ENCODE measurements around the gene HAGHL. TPM values are rescaled to one million over a fixed set of nuclear protein-coding genes. Genes with fewer than 3 reads are reported as not detected.

The HAGHL gene
- total and polyA plus RNA-seq, 2 of the 8 experiments (the other 6 are each of a cell fraction or from before 2014, with no cell fraction given), result 26.6 to 26.9 TPM

DNA sequence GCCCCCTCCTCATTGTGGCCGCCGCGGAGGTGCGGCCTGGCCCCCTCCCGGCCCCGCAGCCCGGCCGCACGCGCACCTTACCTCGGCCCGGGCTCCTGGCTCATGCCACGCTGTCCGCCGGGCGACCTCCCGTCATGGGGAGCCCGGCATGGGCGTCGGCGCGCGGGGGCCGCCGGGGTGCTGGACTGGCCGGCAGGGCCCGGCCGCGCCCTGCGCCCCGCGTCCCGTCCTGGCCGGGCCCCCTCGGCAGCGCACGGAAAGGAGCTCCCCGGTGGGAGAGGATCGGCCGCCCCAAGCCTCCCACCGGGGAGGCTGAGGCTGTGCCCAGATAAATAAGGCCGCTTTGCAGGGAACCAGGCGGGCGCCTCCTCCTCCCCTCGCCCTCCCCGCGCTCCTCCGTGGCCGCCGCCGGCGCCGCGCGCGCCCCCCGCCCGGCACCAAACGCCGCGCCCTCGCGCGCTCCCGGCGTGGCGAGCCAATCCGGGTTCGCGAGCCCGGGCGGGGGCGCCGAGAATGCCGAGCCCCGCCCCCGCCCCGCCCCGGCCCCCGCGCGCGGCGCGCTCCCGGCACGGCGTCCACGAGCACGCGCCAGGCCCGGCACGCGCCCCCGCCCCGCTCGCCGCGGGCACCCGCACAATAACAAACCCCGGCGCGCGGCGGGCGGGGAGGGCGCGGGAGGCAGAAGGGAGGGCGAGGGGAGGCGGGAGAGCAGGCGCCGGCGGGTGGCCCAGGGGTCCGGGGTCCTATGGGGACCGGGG lies 21.3 kb upstream of the HAGHL start, which contains the start of gene FBXL16:
TSS of gene FBXL16 (minus strand) at position 371 of the 758 bp plus-strand sequence. CDS start 8,396 bp downstream, outside the sequence.
- H4K20me1 ChIP-seq (replicated peaks in 1 of 2; ENCODE audit: control insufficient read depth in 1 of 2, insufficient read depth in 2 of 2, low read length in 2 of 2), result peaks cover 8 to 26% of the 10 kb centered on the region in 2 experiments
- CTCF ChIA-PET (ENCODE audit: partially characterized antibody), result interaction anchor here (1.1 to 33.4 kb wide), 3 partner anchors 19 to 350 kb away, joined by 3 to 977 read pairs (median 5); partner anchors contain the start of genes ANTKMT, CCDC78, CIAO3 and HAGHL

More for the DNA sequence above, 21.3 kb upstream of the HAGHL start, which contains the start of gene FBXL16:
- Histone ChIP-seq H2BK15ac (ENCODE audit: low read length) (no peak within 1 kb of the TSS), H4K8ac (ENCODE audit: extremely low read depth, insufficient read depth, low read length) (peak within 1 kb of the TSS; percentile 85), H3K14ac (ENCODE audit: insufficient read length) (no peak within 1 kb of the TSS), H3K56ac (replicated peaks; ENCODE audit: insufficient read length, low read depth, low read length) (no peak within 1 kb of the TSS), H2AK5ac (ENCODE audit: low read depth, low read length) (no peak within 1 kb of the TSS), H3K23ac (ENCODE audit: insufficient read length) (no peak within 1 kb of the TSS), H3K9ac (replicated peaks in 1 of 4; ENCODE audit: extremely low read depth in 1 of 4, low read depth in 3 of 4, low read length in 3 of 4) (no peak within 1 kb of the TSS), H3K79me2 (ENCODE audit: control insufficient read depth in 1 of 2, insufficient read depth in 2 of 2, low read length in 2 of 2) (no peaks in the 10 kb centered on the region), H3K27ac (ENCODE audit: low read depth, low read length) (no peak within 1 kb of the TSS), H4K5ac (ENCODE audit: insufficient read length, low read depth, low read length) (no peak within 1 kb of the TSS), H3K27me3 (replicated peaks in 1 of 4; ENCODE audit: control insufficient read depth in 3 of 4, extremely low read depth in 1 of 4, insufficient read depth in 3 of 4, low read length in 3 of 4) (peaks cover 58 to 91% (median 78%) of the 10 kb centered on the region in 4 experiments), H2BK5ac (ENCODE audit: low read depth, low read length) (no peak within 1 kb of the TSS), H3K18ac (ENCODE audit: extremely low read depth, low read length) (no peak within 1 kb of the TSS; the same call in 1 of the 2 replicates), H4K91ac (replicated peaks; ENCODE audit: insufficient read length, low read length) (no peak within 1 kb of the TSS), H3K4ac (replicated peaks; ENCODE audit: insufficient read length, low read depth, low read length) (no peak within 1 kb of the TSS), H3K36me3 (ENCODE audit: control insufficient read depth in 2 of 4, insufficient read depth in 4 of 4, low read length in 3 of 4) (no peaks in the 10 kb centered on the region), H3K79me1 (ENCODE audit: low read depth, low read length) (no peaks in the 10 kb centered on the region), H3K9me3 (ENCODE audit: insufficient read depth in 2 of 2, low read depth in 1 of 2, low read length in 1 of 2) (no peaks in the 10 kb centered on the region), H2AFZ (ENCODE audit: low read length) (no peak within 1 kb of the TSS), H3K23me2 (ENCODE audit: low read depth, low read length) (peaks cover 12% of the 10 kb centered on the region; the same call in 1 of the 2 replicates), H3K4me3 (ENCODE audit: extremely low read depth in 1 of 4, insufficient read depth in 2 of 4, low read depth in 3 of 4, low read length in 4 of 4) (peak within 1 kb of the TSS; percentile 34 to 69 (median 50)), H2BK120ac (replicated peaks; ENCODE audit: low read depth, low read length) (no peak within 1 kb of the TSS), H2BK20ac (ENCODE audit: low read length) (no peak within 1 kb of the TSS), H2BK12ac (ENCODE audit: low read depth, low read length) (no peak within 1 kb of the TSS), H3K4me2 (ENCODE audit: insufficient read depth in 1 of 2, low read depth in 2 of 2, low read length in 2 of 2) (peak within 1 kb of the TSS; percentile 66 to 92), H3K4me1 (replicated peaks in 1 of 4; ENCODE audit: control insufficient read depth in 3 of 4, insufficient read depth in 4 of 4, low read length in 3 of 4) (peaks cover 0 to 9% (median 5%) of the 10 kb centered on the region in 4 experiments; a peak in 4 of 7 replicates)
- TF ChIP-seq SIN3A (conservative IDR thresholded peaks at IDR 0.05 in 1 of 2, IDR thresholded peaks at IDR 0.05 in 1 of 2; ENCODE audit: low read depth in 1 of 2, low read length in 2 of 2) (peak in 1 of 2 experiments; percentile 12; a peak in 1 of 4 replicates), HDAC2 (IDR thresholded peaks at IDR 0.05; ENCODE audit: borderline replicate concordance in 1 of 2, low read depth in 2 of 2, low read length in 2 of 2) (no peak)
- DNase-seq (ENCODE audit: low read depth in 1 of 2, low spot score in 2 of 2), result peak in 1 of 2 experiments; percentile 56
- FAIRE-seq, result no peak
- POLR2A ChIA-PET (ENCODE audit: partially characterized antibody), result interaction anchor here (1.1 to 2.1 kb wide), 4 partner anchors 15 to 26 kb away, joined by 3 to 12 read pairs (median 6); partner anchors contain the start of genes CCDC78 and WDR24
- WGBS, 2 experiments (ENCODE audit: extremely low coverage in 1 of 2, insufficient coverage in 1 of 2, insufficient read length in 1 of 2, insufficient replicate concordance in 2 of 2, low coverage in 1 of 2, low lambda C conversion rate in 2 of 2, missing lambda C conversion rate in 1 of 2), result 5% methylated on average over 24 of the region's 115 CpGs; no CpG with 5 or more reads in 1 of the 2 experiments

Measured in H1 (cell line).